PC-9 (cell line): Measurements from ENCODE around the gene RANBP10. TPM values are rescaled to one million over a fixed set of nuclear protein-coding genes. Genes with fewer than 3 reads are reported as not detected.

Source experiments
- BruUV-seq: library from RNA; stranded (reverse); fragments of 400-500 nt; replicated peaks from 2 replicates; lab custom pipeline; 2021; lab: Mats Ljungman, UMichigan
- CTCF ChIA-PET: fragments of 300-600 bp; sonication (Branson Sonifier 250); formaldehyde crosslinking; loops from one replicate; lab custom pipeline; 2022; ENCODE audit warnings: antibody characterized with exemption; lab: Charles Lee
- POLR2A ChIA-PET: fragments of 300-600 bp; sonication (Branson Sonifier 250); formaldehyde crosslinking; loops from one replicate; lab custom pipeline; 2022; ENCODE audit warnings: antibody characterized with exemption; ENCODE audit not compliant: unreplicated experiment; lab: Charles Lee
- DNase-seq, 2 experiments: peaks; one replicate each; pipeline versions ENCODE4 v3.0.0 to v3.0.0-alpha.2; 2015 to 2022; ENCODE audit warnings: mixed read lengths in 1 of 2
- H2AFZ ChIP-seq: fragments of 200-600 bp; sonication (generic); 2 replicates; pipeline ENCODE4 v1.8.1; 2017; ENCODE audit warnings: antibody characterized with exemption
- H3F3A ChIP-seq: fragments of 200-600 bp; sonication (generic); 2 replicates; pipeline ENCODE4 v1.8.1; 2017; ENCODE audit warnings: antibody characterized with exemption, mild to moderate bottlenecking, low read depth; ENCODE audit not compliant: insufficient read depth
- H3K27ac ChIP-seq: fragments of 200-600 bp; sonication (generic); 2 replicates; pipeline ENCODE4 v1.6.1; 2016; ENCODE audit warnings: mixed run types
- H3K27me3 ChIP-seq: fragments of 200-600 bp; sonication (generic); 2 replicates; pipeline ENCODE4 v1.6.1; 2016; ENCODE audit warnings: low read depth, mixed run types; ENCODE audit not compliant: insufficient read depth
- H3K36me3 ChIP-seq: fragments of 200-600 bp; sonication (generic); 2 replicates; pipeline ENCODE4 v1.6.1; 2016; ENCODE audit warnings: low read depth, mixed run types
- H3K4me1 ChIP-seq: fragments of 200-600 bp; sonication (generic); replicated peaks from 2 replicates; pipeline ENCODE4 v1.6.1; 2016; ENCODE audit warnings: mixed run types; ENCODE audit not compliant: insufficient read depth
- H3K4me2 ChIP-seq: fragments of 200-600 bp; sonication (generic); 2 replicates; pipeline ENCODE4 v1.6.1; 2017; ENCODE audit warnings: mixed run types
- H3K4me3 ChIP-seq: fragments of 200-600 bp; sonication (generic); 2 replicates; pipeline ENCODE4 v1.6.1; 2016; ENCODE audit warnings: mixed run types
- H3K79me2 ChIP-seq: fragments of 200-600 bp; sonication (generic); 2 replicates; pipeline ENCODE4 v1.6.1; 2017; ENCODE audit warnings: low read depth, mixed run types
- H3K9me2 ChIP-seq: fragments of 200-600 bp; sonication (generic); 2 replicates; pipeline ENCODE4 v1.8.1; 2017; ENCODE audit warnings: mild to moderate bottlenecking; ENCODE audit not compliant: insufficient read depth
- H3K9me3 ChIP-seq: fragments of 200-600 bp; sonication (generic); 2 replicates; pipeline ENCODE4 v1.8.1; 2016; ENCODE audit warnings: low read depth; ENCODE audit not compliant: insufficient read depth
- H4K20me1 ChIP-seq: fragments of 200-600 bp; sonication (generic); 2 replicates; pipeline ENCODE4 v1.8.1; 2017; ENCODE audit not compliant: insufficient read depth
- CTCF ChIP-seq: fragments of 200-600 bp; sonication (generic); conservative IDR thresholded peaks from 2 replicates; pipeline ENCODE4 v1.6.1; 2017; ENCODE audit warnings: mixed run types, antibody characterized with exemption, mild to moderate bottlenecking, moderate library complexity
- EZH2 ChIP-seq: fragments of 200-600 bp; sonication (generic); IDR thresholded peaks from 2 replicates; pipeline ENCODE4 v1.8.0; 2017; ENCODE audit warnings: antibody characterized with exemption, low read depth
- intact Hi-C: fragments of 100-400 bp; cut with micrococcal nuclease; formaldehyde crosslinking; loops from one replicate; pipeline ENCODE4 v1.10.0; 2022; ENCODE audit not compliant: unreplicated experiment
- total RNA-seq: library from RNA; stranded (reverse); gene quantifications from 2 replicates; pipeline ENCODE4 v1.2.3, GENCODE V29; 2021

The RANBP10 gene
- total RNA-seq, 1 experiment from 2014 or later = 21.0 TPM

DNA sequence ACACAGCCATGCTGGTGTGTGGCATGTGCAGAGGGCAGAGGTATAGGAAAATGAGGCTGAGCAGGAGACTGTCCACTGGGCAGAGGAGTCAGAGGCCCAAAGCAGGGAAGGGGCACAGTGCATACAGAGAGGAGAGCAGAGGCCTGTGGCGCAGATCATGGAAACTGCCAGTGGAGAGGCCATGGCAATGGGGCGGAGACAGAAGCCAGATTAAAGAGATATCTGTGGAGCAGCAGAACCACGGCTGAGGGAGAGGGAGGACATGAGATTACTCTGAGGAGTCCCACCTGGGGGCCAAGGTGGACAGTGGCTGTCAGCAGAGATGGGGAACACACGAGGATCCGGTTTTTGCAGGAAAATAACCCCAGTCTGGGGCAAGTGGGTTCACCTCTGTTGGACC, 43.3 kb downstream of the RANBP10 start:
- POLR2A ChIA-PET = no interaction called here
- no peaks in the 10 kb centered on the region for H3K9me2 ChIP-seq
- no peak overlapping the region for H2AFZ ChIP-seq
- no peaks in the 10 kb centered on the region for H3K4me1 ChIP-seq
- CTCF ChIA-PET = no interaction called here
- no peaks in the 10 kb centered on the region for H3K36me3 ChIP-seq
- no peaks in the 10 kb centered on the region for H3K79me2 ChIP-seq
- H3K4me3 ChIP-seq = no peak overlapping the region
- intact Hi-C loops = no loop called here
- DNase-seq = no peak
- no peak overlapping the region for H3K4me2 ChIP-seq
- no peak overlapping the region for H3K27ac ChIP-seq
- H4K20me1 ChIP-seq = 0 out of 2 replicates have a peak, but pooled peaks cover 2% of the 10 kb centered on the region
- no TSS peak for BruUV-seq
- TF ChIP-seq CTCF (no peak), EZH2 (no peak)
- H3K9me3 ChIP-seq = no peaks in the 10 kb centered on the region
- no peaks in the 10 kb centered on the region for H3K27me3 ChIP-seq
- H3F3A ChIP-seq = 0 out of 2 replicates have a peak, but pooled peaks cover 3% of the 10 kb centered on the region

DNA sequence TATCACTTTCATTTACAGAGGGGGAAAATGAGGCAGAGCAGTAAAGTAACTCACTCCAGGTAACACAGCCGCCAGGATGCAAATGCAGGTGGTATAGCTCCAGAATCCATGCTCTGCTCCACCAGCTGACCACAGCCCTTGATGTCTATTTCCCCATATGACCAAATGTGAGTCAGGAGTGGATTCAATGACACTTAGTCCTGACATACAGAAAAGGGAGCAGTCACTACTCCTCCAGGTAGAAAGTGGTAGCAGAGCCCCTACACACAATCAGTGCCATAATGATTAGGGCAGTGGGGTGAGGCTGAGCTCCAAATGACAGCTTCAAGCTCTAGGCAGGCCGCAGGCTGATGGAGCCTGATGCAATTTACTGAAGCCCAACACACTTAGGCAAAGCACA, 44.0 kb downstream of the RANBP10 start:
- no peak overlapping the region for H2AFZ ChIP-seq
- no peaks in the 10 kb centered on the region for H3K4me1 ChIP-seq
- no peaks in the 10 kb centered on the region for H3K27me3 ChIP-seq
- H3K27ac ChIP-seq = no peak overlapping the region
- H3F3A ChIP-seq = 0 out of 2 replicates have a peak, but pooled peaks cover 3% of the 10 kb centered on the region
- H3K4me3 ChIP-seq = no peak overlapping the region
- no peaks in the 10 kb centered on the region for H3K36me3 ChIP-seq
- 0 out of 2 replicates have a peak, but pooled peaks cover 2% of the 10 kb centered on the region for H4K20me1 ChIP-seq
- no peak overlapping the region for H3K4me2 ChIP-seq
- H3K9me2 ChIP-seq = no peaks in the 10 kb centered on the region
- H3K79me2 ChIP-seq = no peaks in the 10 kb centered on the region
- no TSS peak for BruUV-seq
- H3K9me3 ChIP-seq = no peaks in the 10 kb centered on the region
- ChIA-PET CTCF (no interaction called here), POLR2A (no interaction called here)
- no peak for DNase-seq
- no peak for TF ChIP-seq CTCF
- no peak for TF ChIP-seq EZH2
- intact Hi-C loops = no loop called here

DNA sequence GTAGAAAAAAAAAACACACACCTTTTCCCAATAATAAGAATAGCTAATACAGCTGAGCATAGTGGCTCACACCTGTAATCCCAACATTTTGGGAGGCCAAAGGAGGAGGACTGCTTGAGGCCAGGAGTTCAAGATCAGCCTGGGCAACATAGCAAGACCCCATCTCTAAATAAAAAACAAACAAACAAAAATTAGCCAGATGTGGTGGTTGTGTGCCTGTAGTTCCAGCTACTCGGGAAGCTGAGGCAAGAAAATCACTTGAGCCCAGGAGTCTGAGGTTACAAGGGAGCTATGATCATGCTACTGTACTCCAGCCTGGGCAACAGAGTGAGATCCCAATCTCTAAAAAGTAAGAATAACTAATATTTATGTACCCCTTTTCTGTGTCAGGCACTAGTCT, 44.4 kb downstream of the RANBP10 start:
- TF ChIP-seq CTCF = no peak
- TF ChIP-seq EZH2 = no peak
- Histone ChIP-seq H2AFZ (no peak overlapping the region), H3K4me1 (no peaks in the 10 kb centered on the region), H3K9me3 (no peaks in the 10 kb centered on the region), H3K4me3 (no peak overlapping the region), H3K36me3 (no peaks in the 10 kb centered on the region), H3K27me3 (no peaks in the 10 kb centered on the region), H3K9me2 (no peaks in the 10 kb centered on the region), H3K27ac (no peak overlapping the region), H3K79me2 (no peaks in the 10 kb centered on the region), H4K20me1 (0 out of 2 replicates have a peak, but pooled peaks cover 2% of the 10 kb centered on the region), H3K4me2 (no peak overlapping the region), H3F3A (0 out of 2 replicates have a peak, but pooled peaks cover under 1% of the 10 kb centered on the region)
- DNase-seq = no peak
- CTCF ChIA-PET = no interaction called here
- POLR2A ChIA-PET = no interaction called here
- intact Hi-C loops = no loop called here
- no TSS peak for BruUV-seq
